ENCODE measurements around the gene C3orf18.

Gene C3orf18

DNA sequence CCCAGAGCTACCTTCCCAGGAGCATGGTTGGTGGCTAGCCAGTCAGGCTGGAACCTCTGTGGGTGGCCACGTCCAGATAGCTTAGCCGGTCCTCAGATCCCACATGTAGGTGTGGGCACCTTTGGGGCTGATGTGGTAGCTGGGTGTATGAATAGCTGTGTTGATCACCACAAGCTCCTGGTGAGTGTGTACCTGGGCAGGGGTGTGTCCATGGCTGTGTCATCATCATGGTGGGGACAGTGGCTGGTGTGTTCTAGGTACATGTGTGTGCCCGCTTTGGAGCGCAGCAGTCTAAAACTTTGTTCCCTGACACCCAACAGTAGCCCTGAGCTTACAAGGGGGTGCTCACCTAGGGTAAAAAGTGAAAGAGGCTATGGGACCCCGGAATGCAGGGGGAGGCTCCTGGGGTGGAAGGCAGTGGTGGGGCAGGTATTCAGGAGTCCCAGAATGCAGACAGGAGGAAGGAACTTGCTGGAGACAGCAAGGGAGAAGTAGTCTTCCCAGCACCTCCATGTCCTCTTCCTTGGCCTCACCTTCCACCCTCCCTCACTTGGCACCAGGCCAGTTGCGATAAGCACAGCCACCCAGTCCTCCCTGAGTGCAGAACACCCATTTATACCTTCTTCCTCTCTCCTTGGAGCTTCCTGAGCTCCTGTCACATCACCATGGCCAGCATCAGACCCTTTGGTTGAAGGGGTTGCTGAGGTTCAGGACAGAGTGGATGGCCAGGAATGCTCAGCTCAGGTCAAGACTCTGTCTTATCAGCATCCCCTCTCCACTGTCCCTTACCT, 42.8 kb upstream of the C3orf18 start:
- Histone ChIP-seq H3K9ac (ENCODE audit: low read depth in 1 of 2, low read length in 2 of 2) (peak overlapping the region; percentile 94 to 96), H3K36me3 (ENCODE audit: control insufficient read depth in 2 of 2, insufficient read depth in 2 of 2, low read length in 2 of 2) (peaks cover 21 to 33% of the 10 kb centered on the region in 2 donors), H3K27ac (ENCODE audit: low read depth in 2 of 2, low read length in 2 of 2) (peak overlapping the region; percentile 96 to 97), H3K9me3 (ENCODE audit: control insufficient read depth in 2 of 2, low read length in 2 of 2) (no peaks in the 10 kb centered on the region), H3K27me3 (ENCODE audit: control insufficient read depth in 2 of 2, insufficient read depth in 2 of 2, low read length in 2 of 2) (no peaks in the 10 kb centered on the region), H3K4me3 (ENCODE audit: low read length in 2 of 2) (peak overlapping the region; percentile 83 to 89), H3K4me1 (ENCODE audit: control insufficient read depth in 2 of 2, insufficient read depth in 2 of 2, low read length in 2 of 2) (peaks cover 43 to 46% of the 10 kb centered on the region in 2 donors)

GRCh38 chr3:50609763-50610085, 42.2 kb upstream of the C3orf18 start:
- Histone ChIP-seq H3K36me3 (ENCODE audit: control insufficient read depth in 2 of 2, insufficient read depth in 2 of 2, low read length in 2 of 2) (peaks cover 25 to 40% of the 10 kb centered on the region in 2 donors), H3K4me3 (ENCODE audit: low read length in 2 of 2) (peak overlapping the region; percentile 83 to 89), H3K4me1 (ENCODE audit: control insufficient read depth in 2 of 2, insufficient read depth in 2 of 2, low read length in 2 of 2) (peaks cover 46 to 51% of the 10 kb centered on the region in 2 donors), H3K9me3 (ENCODE audit: control insufficient read depth in 2 of 2, low read length in 2 of 2) (no peaks in the 10 kb centered on the region), H3K27me3 (ENCODE audit: control insufficient read depth in 2 of 2, insufficient read depth in 2 of 2, low read length in 2 of 2) (no peaks in the 10 kb centered on the region), H3K9ac (ENCODE audit: low read depth in 1 of 2, low read length in 2 of 2) (peak overlapping the region in 1 of 2 donors; percentile 94), H3K27ac (ENCODE audit: low read depth in 2 of 2, low read length in 2 of 2) (peak overlapping the region in 1 of 2 donors; percentile 97)

GRCh38 chr3:50609071-50609762, 41.7 kb upstream of the C3orf18 start:
- H3K27ac ChIP-seq (ENCODE audit: low read depth in 2 of 2, low read length in 2 of 2), result peak overlapping the region in 1 of 2 donors; percentile 97
- H3K36me3 ChIP-seq (ENCODE audit: control insufficient read depth in 2 of 2, insufficient read depth in 2 of 2, low read length in 2 of 2), result peaks cover 25 to 45% of the 10 kb centered on the region in 2 donors
- peak overlapping the region in 1 of 2 donors; percentile 83 for H3K4me3 ChIP-seq (ENCODE audit: low read length in 2 of 2)
- H3K9ac ChIP-seq (ENCODE audit: low read depth in 1 of 2, low read length in 2 of 2), result peak overlapping the region in 1 of 2 donors; percentile 94
- no peaks in the 10 kb centered on the region for H3K27me3 ChIP-seq (ENCODE audit: control insufficient read depth in 2 of 2, insufficient read depth in 2 of 2, low read length in 2 of 2)
- H3K9me3 ChIP-seq (ENCODE audit: control insufficient read depth in 2 of 2, low read length in 2 of 2), result no peaks in the 10 kb centered on the region
- peaks cover 51 to 53% of the 10 kb centered on the region in 2 donors for H3K4me1 ChIP-seq (ENCODE audit: control insufficient read depth in 2 of 2, insufficient read depth in 2 of 2, low read length in 2 of 2)

DNA sequence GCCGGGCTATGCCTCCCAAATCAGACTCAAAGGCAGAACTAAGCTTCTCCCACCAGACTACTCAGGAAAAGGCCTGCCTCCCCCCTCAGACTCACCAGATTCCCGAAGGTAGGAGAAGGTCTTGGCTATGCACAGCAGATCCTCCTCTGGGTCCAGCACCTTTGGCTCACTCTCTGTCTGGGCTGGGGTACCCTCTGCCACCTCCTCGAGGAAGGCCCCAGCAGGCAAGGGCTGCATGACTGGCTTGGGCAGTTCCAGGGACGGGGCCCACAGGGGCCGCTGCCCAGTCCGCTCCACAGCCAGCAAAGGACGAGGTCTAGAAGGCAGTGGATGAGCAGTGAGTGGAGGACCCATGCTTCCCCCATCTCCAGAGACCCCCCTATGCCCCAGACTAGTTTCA, 40.7 kb upstream of the C3orf18 start:
- Histone ChIP-seq H3K9ac (ENCODE audit: low read depth in 1 of 2, low read length in 2 of 2) (peak overlapping the region in 1 of 2 donors; percentile 14), H3K27me3 (ENCODE audit: control insufficient read depth in 2 of 2, insufficient read depth in 2 of 2, low read length in 2 of 2) (no peaks in the 10 kb centered on the region), H3K9me3 (ENCODE audit: control insufficient read depth in 2 of 2, low read length in 2 of 2) (no peaks in the 10 kb centered on the region), H3K36me3 (ENCODE audit: control insufficient read depth in 2 of 2, insufficient read depth in 2 of 2, low read length in 2 of 2) (peaks cover 25 to 49% of the 10 kb centered on the region in 2 donors), H3K4me3 (ENCODE audit: low read length in 2 of 2) (peak overlapping the region in 1 of 2 donors; percentile 83), H3K27ac (ENCODE audit: low read depth in 2 of 2, low read length in 2 of 2) (no peak overlapping the region), H3K4me1 (ENCODE audit: control insufficient read depth in 2 of 2, insufficient read depth in 2 of 2, low read length in 2 of 2) (peaks cover 48 to 58% of the 10 kb centered on the region in 2 donors)

DNA sequence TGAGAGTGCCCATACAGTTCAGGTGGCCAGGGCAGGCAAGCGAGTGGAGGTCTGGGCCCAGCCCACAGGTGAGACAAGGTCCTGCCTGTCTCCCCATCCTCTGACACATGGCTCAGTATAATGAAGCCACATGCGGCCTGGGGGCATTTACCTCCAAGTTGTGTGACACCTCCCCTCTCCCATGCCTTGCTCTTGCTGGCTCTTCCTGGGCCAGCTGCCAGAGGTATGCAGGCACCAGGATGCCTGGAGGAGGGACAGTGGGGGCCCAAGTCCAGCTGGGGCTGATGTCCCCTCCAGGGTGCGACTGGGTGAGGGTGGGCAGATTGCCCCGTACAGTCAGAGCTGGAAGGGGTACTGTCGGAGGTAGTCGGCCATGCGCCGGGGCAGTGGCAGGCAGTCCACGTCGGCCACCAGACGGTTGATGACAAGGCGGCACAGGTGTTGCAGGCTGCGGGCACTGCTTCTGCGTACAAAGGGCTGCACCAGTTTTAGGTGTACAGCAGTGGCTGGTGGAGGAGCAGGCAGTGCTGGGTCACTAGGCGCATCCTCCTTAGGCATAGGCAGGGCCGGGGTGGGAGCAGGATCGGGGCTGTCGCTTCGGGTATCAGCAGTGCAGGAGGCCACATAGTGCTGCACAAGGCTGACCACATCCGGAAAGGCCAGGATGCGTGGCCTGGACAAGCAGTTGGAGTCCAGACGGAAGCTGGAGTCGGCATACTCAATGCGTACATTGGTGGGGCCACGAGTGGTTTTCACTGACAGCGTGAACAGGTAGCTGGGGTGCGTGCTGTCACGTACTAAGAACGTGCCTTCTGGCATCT, 39.9 kb upstream of the C3orf18 start:
- Histone ChIP-seq H3K4me3 (ENCODE audit: low read length in 2 of 2) (peak overlapping the region in 1 of 2 donors; percentile 37), H3K27ac (ENCODE audit: low read depth in 2 of 2, low read length in 2 of 2) (peak overlapping the region in 1 of 2 donors; percentile 38), H3K36me3 (ENCODE audit: control insufficient read depth in 2 of 2, insufficient read depth in 2 of 2, low read length in 2 of 2) (peaks cover 25 to 49% of the 10 kb centered on the region in 2 donors), H3K4me1 (ENCODE audit: control insufficient read depth in 2 of 2, insufficient read depth in 2 of 2, low read length in 2 of 2) (peaks cover 52 to 59% of the 10 kb centered on the region in 2 donors), H3K27me3 (ENCODE audit: control insufficient read depth in 2 of 2, insufficient read depth in 2 of 2, low read length in 2 of 2) (no peaks in the 10 kb centered on the region), H3K9me3 (ENCODE audit: control insufficient read depth in 2 of 2, low read length in 2 of 2) (no peaks in the 10 kb centered on the region), H3K9ac (ENCODE audit: low read depth in 1 of 2, low read length in 2 of 2) (peak overlapping the region in 1 of 2 donors; percentile 24)

GRCh38 chr3:50606596-50606995, 39.0 kb upstream of the C3orf18 start:
- H3K36me3 ChIP-seq (ENCODE audit: control insufficient read depth in 2 of 2, insufficient read depth in 2 of 2, low read length in 2 of 2), result peaks cover 25 to 49% of the 10 kb centered on the region in 2 donors
- H3K4me1 ChIP-seq (ENCODE audit: control insufficient read depth in 2 of 2, insufficient read depth in 2 of 2, low read length in 2 of 2), result peaks cover 56 to 65% of the 10 kb centered on the region in 2 donors
- H3K9me3 ChIP-seq (ENCODE audit: control insufficient read depth in 2 of 2, low read length in 2 of 2), result no peaks in the 10 kb centered on the region
- H3K4me3 ChIP-seq (ENCODE audit: low read length in 2 of 2), result peak overlapping the region in 1 of 2 donors; percentile 37
- no peaks in the 10 kb centered on the region for H3K27me3 ChIP-seq (ENCODE audit: control insufficient read depth in 2 of 2, insufficient read depth in 2 of 2, low read length in 2 of 2)
- H3K27ac ChIP-seq (ENCODE audit: low read depth in 2 of 2, low read length in 2 of 2), result peak overlapping the region in 1 of 2 donors; percentile 38
- H3K9ac ChIP-seq (ENCODE audit: low read depth in 1 of 2, low read length in 2 of 2), result peak overlapping the region in 1 of 2 donors; percentile 14

DNA sequence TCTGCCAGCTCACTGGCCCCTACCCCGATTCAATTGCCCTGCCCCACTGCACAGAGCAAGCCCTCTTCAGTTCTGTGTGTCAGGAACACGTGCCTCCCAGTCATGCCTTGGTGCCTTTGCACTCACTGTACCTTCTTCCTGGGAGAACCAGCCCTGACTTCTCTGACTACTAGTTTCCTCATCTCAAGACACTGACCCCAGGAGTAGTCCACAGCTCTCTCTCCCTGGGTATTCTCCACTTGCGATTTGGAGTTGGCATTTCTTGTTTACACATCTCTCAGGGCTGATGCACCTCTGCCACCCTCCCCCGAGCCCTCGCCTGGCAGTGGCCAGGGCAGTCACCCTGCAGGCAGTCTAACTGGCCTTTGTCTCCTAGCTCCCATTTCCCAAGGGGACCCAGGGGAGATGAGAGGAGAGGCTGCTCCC, 38.4 kb upstream of the C3orf18 start:
- H3K36me3 ChIP-seq (ENCODE audit: control insufficient read depth in 2 of 2, insufficient read depth in 2 of 2, low read length in 2 of 2), result peaks cover 25 to 49% of the 10 kb centered on the region in 2 donors
- no peaks in the 10 kb centered on the region for H3K9me3 ChIP-seq (ENCODE audit: control insufficient read depth in 2 of 2, low read length in 2 of 2)
- H3K27me3 ChIP-seq (ENCODE audit: control insufficient read depth in 2 of 2, insufficient read depth in 2 of 2, low read length in 2 of 2), result no peaks in the 10 kb centered on the region
- H3K27ac ChIP-seq (ENCODE audit: low read depth in 2 of 2, low read length in 2 of 2), result no peak overlapping the region
- H3K4me1 ChIP-seq (ENCODE audit: control insufficient read depth in 2 of 2, insufficient read depth in 2 of 2, low read length in 2 of 2), result peaks cover 60 to 69% of the 10 kb centered on the region in 2 donors
- H3K9ac ChIP-seq (ENCODE audit: low read depth in 1 of 2, low read length in 2 of 2), result peak overlapping the region in 1 of 2 donors; percentile 32
- no peak overlapping the region for H3K4me3 ChIP-seq (ENCODE audit: low read length in 2 of 2)

GRCh38 chr3:50604628-50605588, 37.4 kb upstream of the C3orf18 start:
- peaks cover 25 to 49% of the 10 kb centered on the region in 2 donors for H3K36me3 ChIP-seq (ENCODE audit: control insufficient read depth in 2 of 2, insufficient read depth in 2 of 2, low read length in 2 of 2)
- peak overlapping the region in 1 of 2 donors; percentile 28 for H3K27ac ChIP-seq (ENCODE audit: low read depth in 2 of 2, low read length in 2 of 2)
- H3K9ac ChIP-seq (ENCODE audit: low read depth in 1 of 2, low read length in 2 of 2), result no peak overlapping the region
- peaks cover 60 to 69% of the 10 kb centered on the region in 2 donors for H3K4me1 ChIP-seq (ENCODE audit: control insufficient read depth in 2 of 2, insufficient read depth in 2 of 2, low read length in 2 of 2)
- no peaks in the 10 kb centered on the region for H3K9me3 ChIP-seq (ENCODE audit: control insufficient read depth in 2 of 2, low read length in 2 of 2)
- peak overlapping the region in 1 of 2 donors; percentile 9 for H3K4me3 ChIP-seq (ENCODE audit: low read length in 2 of 2)
- no peaks in the 10 kb centered on the region for H3K27me3 ChIP-seq (ENCODE audit: control insufficient read depth in 2 of 2, insufficient read depth in 2 of 2, low read length in 2 of 2)

- no peak overlapping the region for H3K9ac ChIP-seq (ENCODE audit: low read depth in 1 of 2, low read length in 2 of 2)
- peaks cover 25 to 49% of the 10 kb centered on the region in 2 donors for H3K36me3 ChIP-seq (ENCODE audit: control insufficient read depth in 2 of 2, insufficient read depth in 2 of 2, low read length in 2 of 2)
- peak overlapping the region in 1 of 2 donors; percentile 99 for H3K27ac ChIP-seq (ENCODE audit: low read depth in 2 of 2, low read length in 2 of 2)
- H3K9me3 ChIP-seq (ENCODE audit: control insufficient read depth in 2 of 2, low read length in 2 of 2), result no peaks in the 10 kb centered on the region
- H3K4me1 ChIP-seq (ENCODE audit: control insufficient read depth in 2 of 2, insufficient read depth in 2 of 2, low read length in 2 of 2), result peaks cover 55 to 62% of the 10 kb centered on the region in 2 donors
- no peaks in the 10 kb centered on the region for H3K27me3 ChIP-seq (ENCODE audit: control insufficient read depth in 2 of 2, insufficient read depth in 2 of 2, low read length in 2 of 2)
- H3K4me3 ChIP-seq (ENCODE audit: low read length in 2 of 2), result no peak overlapping the region
Measured at GRCh38 chr3:50604110-50604621, 36.6 kb upstream of the C3orf18 start.
